ENCODE data around the gene SNX5.

DNA sequence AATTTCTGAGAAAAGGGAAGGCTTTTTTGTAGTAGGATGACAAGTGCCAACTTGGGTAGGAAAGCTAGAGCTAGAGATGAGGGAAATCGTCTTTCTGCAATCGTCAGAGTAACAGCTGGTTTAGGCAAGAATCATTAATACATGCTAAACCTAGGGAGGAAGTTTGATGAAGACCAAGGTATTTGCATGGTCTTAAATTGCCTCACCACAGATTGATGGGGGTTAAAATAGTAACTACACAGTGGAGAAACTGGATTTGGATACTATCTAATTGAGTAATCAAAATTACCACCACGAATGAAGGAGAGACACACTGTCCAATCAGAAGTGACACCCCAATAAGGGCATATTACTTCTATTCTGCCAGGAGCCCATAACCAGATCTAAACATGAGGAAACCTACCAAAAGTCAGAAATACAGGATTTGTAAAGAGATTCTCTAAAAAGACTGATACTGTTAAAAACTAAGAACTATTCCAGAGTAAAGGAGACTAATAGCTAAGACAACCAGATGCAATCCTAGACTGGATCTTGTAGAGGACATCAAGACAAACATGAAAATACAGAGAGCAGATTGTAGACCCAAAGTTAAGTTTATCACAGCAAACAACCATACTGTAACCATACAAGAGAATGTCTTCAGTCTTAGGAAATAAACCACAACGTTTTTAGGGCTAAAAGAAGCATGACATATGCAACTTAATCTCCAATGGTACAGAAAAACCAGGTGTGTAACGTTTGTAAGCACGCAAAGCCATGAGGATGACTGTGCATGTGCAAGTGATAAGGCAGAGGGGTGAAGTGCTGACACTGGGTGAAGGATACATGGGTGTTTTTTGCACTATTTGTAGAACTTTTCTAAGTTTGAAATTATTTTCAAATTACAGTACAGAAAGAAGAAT, 21.8 kb downstream of the SNX5 start:
- TF ChIP-seq, protein P1, sequence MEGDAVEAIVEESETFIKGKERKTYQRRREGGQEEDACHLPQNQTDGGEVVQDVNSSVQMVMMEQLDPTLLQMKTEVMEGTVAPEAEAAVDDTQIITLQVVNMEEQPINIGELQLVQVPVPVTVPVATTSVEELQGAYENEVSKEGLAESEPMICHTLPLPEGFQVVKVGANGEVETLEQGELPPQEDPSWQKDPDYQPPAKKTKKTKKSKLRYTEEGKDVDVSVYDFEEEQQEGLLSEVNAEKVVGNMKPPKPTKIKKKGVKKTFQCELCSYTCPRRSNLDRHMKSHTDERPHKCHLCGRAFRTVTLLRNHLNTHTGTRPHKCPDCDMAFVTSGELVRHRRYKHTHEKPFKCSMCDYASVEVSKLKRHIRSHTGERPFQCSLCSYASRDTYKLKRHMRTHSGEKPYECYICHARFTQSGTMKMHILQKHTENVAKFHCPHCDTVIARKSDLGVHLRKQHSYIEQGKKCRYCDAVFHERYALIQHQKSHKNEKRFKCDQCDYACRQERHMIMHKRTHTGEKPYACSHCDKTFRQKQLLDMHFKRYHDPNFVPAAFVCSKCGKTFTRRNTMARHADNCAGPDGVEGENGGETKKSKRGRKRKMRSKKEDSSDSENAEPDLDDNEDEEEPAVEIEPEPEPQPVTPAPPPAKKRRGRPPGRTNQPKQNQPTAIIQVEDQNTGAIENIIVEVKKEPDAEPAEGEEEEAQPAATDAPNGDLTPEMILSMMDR (conservative IDR thresholded peaks at IDR 0.05; ENCODE audit: low read depth, low read length) = no peak
- no peak for TF ChIP-seq EZH2 (IDR thresholded peaks at IDR 0.05; ENCODE audit: borderline replicate concordance, low read depth, low read length, poor library complexity, severe bottlenecking)
